GM12865 (cell line): ENCODE results near the gene TUBGCP6.
A peak's percentile ranks its signal among the peaks of the same experiment; 100 is the strongest.

ENCODE experiments used
- DNase-seq: peaks from one replicate; pipeline ENCODE4 v3.0.0; 2010; ENCODE audit warnings: low read depth
- H3K4me3 ChIP-seq: 2 replicates; pipeline ENCODE4 v1.5.1; 2011; ENCODE audit warnings: mild to moderate bottlenecking, low read depth, low read length, control low read depth
- TF ChIP-seq, protein P1 (sequence below): IDR thresholded peaks from 2 replicates; pipeline ENCODE4 v1.5.1; 2011; ENCODE audit warnings: low read length, control low read depth, low read depth, inconsistent platforms; ENCODE audit not compliant: insufficient read depth; ENCODE audit errors: missing control alignments

TUBGCP6 gene

DNA sequence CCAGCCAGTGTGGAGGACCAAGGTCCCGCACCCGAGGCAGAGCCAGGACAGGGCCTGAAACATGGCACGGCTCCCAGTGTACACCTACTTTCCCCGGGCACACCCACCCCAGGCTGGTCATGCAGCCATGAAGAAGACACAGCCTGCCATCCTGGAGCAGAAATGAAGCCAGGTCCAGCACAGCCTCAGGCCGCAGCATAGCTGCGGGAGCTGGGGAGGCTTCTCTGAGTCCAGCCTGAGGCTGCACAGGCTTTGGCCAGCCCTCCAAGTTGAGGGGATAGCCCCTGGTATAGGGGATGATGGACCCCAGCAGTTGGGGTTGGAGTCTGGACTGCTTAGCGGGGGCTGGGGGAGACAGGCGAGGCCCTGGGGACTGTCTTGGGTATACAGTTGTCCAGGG, 9.1 kb upstream of the TUBGCP6 start:
- DNase-seq, result no peak
- H3K4me3 ChIP-seq, result no peak overlapping the region
- TF ChIP-seq, protein P1, sequence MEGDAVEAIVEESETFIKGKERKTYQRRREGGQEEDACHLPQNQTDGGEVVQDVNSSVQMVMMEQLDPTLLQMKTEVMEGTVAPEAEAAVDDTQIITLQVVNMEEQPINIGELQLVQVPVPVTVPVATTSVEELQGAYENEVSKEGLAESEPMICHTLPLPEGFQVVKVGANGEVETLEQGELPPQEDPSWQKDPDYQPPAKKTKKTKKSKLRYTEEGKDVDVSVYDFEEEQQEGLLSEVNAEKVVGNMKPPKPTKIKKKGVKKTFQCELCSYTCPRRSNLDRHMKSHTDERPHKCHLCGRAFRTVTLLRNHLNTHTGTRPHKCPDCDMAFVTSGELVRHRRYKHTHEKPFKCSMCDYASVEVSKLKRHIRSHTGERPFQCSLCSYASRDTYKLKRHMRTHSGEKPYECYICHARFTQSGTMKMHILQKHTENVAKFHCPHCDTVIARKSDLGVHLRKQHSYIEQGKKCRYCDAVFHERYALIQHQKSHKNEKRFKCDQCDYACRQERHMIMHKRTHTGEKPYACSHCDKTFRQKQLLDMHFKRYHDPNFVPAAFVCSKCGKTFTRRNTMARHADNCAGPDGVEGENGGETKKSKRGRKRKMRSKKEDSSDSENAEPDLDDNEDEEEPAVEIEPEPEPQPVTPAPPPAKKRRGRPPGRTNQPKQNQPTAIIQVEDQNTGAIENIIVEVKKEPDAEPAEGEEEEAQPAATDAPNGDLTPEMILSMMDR, result no peak

DNA sequence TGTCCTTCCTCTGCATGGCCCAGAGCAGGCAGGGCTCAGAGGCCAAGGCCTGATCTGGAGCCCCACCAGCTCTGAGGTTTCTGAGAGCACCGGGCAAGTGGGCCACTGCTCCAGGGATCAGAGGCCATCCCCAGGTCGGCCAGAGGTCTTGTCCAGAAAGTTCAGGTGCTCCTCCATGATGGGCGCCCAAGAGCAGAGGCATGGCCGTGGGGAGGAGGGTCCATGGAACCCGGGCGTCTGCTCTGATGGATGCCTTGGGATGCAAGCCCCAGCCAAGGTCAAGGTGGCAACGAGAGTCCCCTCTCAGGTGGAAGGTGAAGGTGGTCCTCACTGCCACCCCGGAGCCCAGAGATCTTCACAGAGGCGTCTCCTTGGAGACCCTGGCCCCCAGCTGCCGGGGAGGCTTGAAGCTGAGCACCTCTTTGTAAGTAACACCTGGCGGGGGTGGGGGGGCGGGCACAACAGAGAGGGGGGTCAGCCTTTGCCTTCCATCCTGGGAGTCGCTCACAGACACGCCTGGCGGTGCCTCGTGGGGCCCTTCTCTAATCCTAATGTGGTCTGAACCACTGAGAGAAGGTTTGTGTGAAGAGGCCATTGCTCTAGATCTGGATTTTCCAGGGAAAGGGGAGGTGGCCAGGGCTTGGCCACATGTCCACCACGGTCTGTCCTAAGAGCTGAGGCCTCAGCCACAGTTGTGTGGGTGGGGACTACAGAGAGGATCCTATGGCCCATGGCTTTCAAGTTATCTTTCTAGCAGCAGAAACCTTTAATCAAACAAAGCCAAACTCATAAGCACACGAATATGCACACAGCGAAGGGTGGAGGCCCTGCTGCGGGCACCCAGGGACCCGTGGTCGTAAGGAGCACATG, 8.5 kb upstream of the TUBGCP6 start:
- TF ChIP-seq, protein P1, result no peak
- H3K4me3 ChIP-seq, result no peak overlapping the region
- no peak for DNase-seq

GRCh38 chr22:50252082-50253045, 7.5 kb upstream of the TUBGCP6 start:
- TF ChIP-seq, protein P1, result peak; percentile 69
- no peak overlapping the region for H3K4me3 ChIP-seq
- peak; percentile 72 for DNase-seq

- TF ChIP-seq, protein P1, result no peak
- DNase-seq, result no peak
- H3K4me3 ChIP-seq, result no peak overlapping the region; the same call in 1 of the 2 replicates
Observed at GRCh38 chr22:50251477-50252081, 6.8 kb upstream of the TUBGCP6 start.

GRCh38 chr22:50250555-50251476, 6.0 kb upstream of the TUBGCP6 start, which contains the start of gene HDAC10:
Gene HDAC10 (minus strand): TSS chr22:50251265. CDS start chr22:50251032, 233 bp downstream.
- TF ChIP-seq, protein P1, result no peak
- DNase-seq, result peak; percentile 92
- peak within 1 kb of the TSS; percentile 96 for H3K4me3 ChIP-seq

- DNase-seq, result no peak
- TF ChIP-seq, protein P1, result no peak
Observed at GRCh38 chr22:50250249-50250554, 5.4 kb upstream of the TUBGCP6 start.

More at GRCh38 chr22:50250249-50250554, 5.4 kb upstream of the TUBGCP6 start:
- peak overlapping the region; percentile 96 for H3K4me3 ChIP-seq
